GM21786 (cell line): Measurements from ENCODE around the gene EI24.

Experiments
- ATAC-seq: cut with Tn5 transposase; IDR thresholded peaks from one replicate; pipeline ENCODE4 v1.9.1; 2021; ENCODE audit not compliant: unreplicated experiment

EI24 gene

DNA sequence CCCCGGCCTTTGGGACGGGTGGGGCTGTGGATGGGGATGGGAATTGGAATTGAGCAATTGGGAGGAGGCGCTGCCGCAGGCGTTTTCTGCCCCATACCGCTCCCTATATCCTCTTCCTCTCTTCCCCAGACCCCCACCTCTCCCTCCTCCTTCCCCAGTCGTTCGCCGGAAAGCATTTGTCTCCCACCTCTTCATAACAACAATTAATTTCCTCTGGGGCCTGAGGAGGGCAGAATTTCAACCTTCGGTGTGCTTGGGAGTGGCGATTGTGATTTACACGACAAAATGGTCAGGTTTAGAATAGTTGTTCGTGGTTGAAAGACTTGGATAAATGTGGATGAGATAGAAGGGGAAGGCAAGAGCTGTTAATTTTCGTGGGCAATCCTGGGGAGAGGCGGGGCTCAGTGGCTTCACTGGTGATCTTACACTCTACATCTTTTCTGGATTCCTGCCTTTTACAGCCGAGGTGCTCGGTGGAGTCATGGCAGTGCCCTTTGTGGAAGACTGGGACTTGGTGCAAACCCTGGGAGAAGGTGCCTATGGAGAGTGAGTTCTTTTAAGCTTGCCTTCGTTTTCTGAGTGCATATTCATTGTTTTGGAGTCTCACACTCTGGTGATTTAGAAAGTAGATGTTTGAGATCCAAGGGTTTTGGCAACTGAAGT is 57.1 kb downstream of the EI24 start:
- ATAC-seq: peak; percentile 35

DNA sequence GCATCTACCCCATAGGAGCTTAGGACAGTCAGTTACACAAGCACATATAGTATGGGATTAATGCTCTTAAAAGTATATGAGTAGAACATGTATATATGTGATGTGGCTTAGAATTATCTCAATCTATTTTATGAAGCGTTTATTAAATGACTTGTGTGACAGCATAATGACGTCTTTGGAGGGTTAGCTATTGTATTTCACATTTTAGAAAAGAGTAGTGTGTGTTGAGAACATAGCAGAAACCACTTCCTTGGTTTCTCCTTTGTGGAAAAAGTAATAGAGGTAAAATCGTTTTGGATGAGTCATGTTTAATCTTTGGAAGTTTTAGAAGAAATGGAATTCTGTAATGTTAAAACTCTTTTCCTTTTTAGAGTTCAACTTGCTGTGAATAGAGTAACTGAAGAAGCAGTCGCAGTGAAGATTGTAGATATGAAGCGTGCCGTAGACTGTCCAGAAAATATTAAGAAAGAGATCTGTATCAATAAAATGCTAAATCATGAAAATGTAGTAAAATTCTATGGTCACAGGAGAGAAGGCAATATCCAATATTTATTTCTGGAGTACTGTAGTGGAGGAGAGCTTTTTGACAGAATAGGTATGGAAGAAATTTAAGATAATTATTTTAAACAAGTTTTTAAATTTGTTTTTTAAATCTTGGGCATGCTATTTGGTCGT is 58.1 kb downstream of the EI24 start:
- no peak for ATAC-seq
